Stimulated activated CD4-positive, alpha-beta T cell treated with anti-CD3 and anti-CD28 coated beads, Interleukin-1b, Interleukin-23, amount 100 ng/mL, for 24 hours (primary cell): ENCODE data around the gene FMNL1.

ENCODE experiments used
- DNase-seq, 4 experiments: peaks; one replicate each; pipeline ENCODE4 v3.0.0-alpha.2; 2020; ENCODE audit warnings: low read depth in 4 of 4, low spot score in 1 of 4

FMNL1 gene

DNA sequence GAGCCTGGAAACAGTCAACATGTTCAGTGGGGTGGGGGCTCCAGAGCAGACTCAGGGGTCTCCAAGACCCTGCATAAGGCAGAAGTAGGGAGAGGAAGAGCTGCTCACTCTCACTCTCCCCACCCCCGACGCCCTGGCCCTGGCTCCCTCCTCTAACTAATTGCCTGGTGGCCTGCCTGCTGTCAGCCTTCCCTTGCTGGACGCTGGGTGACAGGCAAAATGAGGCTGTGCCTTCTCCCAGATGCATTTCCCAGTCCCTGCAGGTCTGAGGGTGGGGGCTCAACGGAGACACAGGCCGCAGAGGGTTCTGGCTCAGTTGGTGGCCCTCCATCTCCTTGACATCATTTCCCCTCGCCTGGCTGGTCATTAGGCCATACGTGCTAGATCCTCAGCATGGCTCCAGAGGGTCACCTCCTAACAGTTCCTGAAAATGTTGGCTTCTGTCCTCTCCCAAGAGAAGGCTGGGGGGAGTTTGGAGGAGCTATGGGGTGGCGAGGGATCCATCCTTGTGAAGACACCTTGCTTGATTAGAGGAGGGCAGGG lies 1.4 kb downstream of the FMNL1 start:
- DNase-seq = no peak

DNA sequence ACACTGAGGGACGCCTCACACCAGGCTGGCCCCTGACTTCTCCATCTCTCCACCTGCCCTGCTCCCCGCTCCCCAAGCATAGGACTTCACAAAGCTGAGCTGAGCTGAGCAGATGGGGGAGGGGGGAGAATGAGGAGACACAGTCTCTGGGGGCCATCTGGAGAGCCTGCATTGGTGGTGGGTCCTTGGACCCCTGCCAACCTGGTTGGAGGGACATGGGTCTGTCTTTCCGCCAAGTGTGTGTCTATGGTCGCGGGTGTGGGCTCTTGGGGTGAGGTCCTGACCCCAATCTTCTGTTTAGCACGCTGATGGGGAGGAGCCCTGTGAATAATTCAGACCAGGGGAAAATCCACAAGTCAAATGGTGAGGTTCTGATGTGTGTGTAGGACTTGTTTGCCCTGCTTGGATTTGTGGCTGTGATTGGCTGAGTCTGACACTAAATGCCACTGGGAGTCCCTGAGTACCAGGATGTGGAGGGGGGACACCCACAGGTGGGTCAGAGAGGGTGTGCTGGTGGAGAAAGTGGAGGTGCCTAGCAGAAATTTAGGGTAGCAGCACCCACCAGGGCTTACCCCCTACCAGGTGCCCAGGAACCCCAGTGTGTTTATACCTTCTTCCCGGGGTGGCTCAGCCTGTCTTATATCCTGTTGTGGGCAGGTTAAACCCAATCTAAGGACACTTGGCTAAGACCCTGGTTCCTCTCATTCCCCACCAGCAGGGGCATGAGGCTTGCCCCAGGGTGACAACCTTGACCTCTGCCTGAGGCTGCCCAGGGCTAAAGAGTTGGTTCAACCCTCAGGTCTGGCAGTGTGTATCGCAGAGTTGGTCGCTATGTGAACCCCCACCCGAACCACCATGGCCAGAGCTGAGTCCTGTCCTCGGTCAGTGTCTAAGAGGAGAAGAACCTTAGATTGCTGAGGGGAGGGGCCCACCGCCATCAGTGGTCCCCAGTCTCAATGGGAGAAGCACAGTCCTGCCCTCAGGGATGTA lies 2.1 kb downstream of the FMNL1 start:
- no peak for DNase-seq

DNA sequence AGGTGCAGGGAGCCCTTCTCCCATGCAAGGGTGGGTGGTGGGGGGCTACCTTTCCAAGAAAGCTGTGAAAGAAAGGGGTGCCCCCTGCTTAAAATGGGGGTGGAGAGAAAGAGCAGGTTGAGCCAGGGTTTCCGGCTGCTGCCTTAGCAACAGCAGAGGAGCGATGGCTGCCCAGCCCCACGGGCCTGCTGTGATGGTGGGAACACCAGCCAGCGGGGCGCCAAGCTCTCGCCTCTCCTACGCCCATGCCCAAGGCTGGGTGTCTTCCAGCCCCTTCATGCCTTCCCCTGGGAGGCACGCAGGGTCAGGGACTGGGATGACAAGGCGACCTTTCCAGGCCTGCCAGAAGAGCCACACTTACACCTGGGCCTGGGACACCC lies 3.0 kb downstream of the FMNL1 start:
- DNase-seq = no peak

DNA sequence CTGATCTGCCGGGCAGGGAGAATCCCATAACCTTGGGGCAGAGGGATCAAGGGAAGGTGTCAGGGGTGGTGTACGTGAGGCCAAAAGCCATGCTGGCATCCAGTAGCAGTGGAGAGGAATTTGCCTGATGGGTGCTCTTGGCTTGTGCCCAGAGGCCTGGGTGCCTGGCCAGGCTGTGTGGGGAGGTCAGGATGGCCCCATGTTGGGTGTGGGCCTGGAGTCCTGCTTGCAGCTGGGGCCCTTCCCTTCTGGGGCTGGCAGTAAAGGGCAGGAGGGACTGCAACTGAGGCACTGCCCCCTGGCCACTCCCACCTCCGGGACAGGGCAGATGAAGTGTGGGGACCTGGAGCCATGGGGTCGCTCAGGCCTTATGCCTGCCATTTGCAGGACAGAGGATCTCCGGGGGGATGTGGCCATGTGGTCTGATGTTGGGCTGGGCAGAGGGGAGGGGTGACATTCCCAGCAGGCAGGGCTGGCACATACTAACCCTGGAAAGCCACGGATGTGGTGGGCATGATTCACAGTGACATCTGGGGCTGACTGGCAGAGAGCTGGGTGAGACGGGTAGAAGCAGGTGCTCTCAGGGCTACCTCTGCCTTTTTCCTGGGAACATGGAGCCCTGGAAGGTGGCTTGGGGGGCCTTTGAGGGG lies 3.5 kb downstream of the FMNL1 start:
- DNase-seq = no peak

DNA sequence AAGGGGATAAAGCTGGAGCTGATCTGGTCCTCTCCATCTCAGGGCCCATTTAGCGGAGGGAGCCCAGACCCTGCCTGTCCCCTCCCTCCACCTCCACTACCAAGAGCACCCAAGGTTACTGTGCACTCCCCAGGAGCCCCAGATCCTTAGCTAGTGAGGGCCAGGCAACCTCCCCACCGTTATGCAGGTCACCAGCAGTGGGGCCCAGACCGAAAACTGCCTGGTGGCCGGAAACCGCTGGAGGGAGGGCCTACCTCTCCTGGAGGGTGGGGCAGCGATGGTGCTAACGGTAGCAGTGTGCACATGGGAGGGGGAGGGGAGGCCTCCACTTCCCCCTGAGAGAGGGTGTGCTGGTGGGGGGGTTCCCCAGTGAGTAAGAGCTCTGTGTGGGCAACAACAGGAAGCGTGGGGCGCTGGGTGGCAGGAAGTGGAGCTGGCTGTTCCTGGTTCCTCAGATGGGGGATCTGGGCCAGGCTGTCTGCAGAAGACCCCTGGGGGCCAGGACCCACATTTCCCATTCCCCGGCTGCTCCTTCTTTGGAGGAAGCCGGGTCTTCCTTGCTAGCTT lies 4.4 kb downstream of the FMNL1 start:
- peak; percentile 83 to 99 (median 87) for DNase-seq

DNA sequence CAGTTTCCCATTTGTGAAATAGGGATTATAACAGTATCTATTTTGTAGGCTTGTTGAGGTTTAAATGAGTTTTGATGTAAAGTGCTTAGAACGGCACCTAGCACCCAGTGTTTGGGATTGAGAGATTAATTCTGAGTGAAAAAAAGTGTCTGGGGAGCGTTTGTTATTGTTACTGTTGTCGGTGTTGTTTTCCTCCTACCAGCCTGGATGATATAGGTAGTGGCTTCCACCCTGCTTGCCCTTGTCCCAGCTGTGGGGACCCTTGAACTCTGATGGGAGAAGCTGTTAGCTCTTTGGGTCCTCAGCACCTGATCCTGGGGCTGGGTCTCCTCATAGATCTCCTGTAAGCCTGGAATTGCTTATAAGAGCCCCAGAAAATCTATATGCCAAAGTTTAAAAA lies 4.9 kb downstream of the FMNL1 start:
- no peak for DNase-seq

DNA sequence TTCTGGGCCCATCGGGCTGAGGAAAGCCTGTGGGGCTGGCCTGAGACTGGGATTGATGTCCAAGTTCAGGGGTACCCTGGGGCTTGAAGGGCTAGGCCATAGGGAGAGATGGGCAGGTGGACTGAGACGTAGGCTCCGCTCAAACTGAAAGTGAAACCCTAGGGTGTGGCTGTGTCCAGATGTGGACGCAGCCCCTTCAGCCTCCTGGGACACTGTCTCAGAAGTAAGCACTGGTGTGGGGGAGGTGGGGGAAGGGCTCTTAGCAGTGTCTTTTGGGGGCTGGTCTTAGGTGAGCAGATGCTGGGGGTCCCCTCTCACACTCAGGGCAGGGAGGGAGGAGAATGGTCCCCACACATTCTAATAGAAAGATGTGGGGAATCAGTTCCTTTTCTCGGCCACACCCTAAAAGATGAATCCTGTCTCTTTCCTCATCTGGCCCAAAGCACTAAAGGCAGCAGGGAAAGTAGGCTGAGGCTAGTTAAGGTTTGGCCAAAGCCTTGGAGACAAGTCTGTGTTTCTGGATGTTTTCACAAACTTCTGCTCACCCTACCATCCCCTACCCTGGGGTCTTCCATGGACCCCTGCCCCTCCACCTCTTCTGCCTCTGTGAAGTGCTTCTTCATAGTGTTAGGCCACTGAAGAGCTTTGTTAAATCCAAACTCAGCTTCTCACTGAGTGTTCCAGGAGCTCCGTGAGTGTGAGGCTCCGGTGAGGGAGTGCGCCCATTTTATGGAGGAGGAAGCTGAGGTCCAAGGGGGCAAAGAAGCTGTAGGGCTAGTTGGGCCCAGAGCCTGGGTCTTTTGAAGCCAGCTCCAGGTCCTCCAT lies 5.6 kb downstream of the FMNL1 start:
- no peak for DNase-seq

DNA sequence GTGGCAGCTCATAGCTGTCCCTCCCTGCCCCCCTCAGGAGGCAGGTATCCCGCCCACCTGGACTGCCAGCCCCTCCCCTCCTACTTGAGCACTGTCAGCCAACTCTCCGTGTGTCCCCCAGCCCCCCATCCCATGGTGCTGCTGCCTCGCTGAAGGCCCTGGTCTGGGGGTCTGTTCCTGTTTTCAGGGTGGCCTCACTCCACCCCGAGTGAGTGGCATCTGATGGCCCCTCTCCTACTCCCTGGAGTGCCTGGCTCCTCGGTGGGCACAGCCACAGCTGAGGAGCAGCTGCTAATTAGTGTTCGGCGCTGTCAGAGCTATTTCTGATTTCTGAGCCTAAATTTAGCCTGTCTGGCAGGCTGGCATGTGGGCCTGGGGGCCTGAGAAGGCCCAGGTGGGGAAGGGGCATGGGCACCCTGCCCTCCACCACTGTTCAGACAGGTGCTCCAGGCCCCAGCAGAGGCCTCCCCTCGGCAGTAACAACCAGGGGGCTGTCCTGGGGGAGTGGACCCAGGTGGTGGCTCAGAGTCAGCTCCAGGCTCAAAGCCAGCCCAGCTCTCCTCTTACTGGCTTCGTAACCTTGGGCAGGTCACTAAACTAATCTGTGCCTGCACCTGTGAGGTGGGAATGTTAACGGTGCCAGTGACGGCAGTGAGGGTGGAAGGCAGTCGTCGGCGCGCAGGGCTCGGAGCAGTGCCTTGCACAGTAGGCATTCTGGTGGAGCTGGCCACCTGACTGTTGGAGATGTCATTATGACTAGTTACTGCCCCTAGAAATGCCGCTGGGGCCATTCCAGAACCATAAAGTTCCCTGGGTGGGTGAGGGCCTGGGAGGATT lies 6.5 kb downstream of the FMNL1 start:
- DNase-seq = no peak

DNA sequence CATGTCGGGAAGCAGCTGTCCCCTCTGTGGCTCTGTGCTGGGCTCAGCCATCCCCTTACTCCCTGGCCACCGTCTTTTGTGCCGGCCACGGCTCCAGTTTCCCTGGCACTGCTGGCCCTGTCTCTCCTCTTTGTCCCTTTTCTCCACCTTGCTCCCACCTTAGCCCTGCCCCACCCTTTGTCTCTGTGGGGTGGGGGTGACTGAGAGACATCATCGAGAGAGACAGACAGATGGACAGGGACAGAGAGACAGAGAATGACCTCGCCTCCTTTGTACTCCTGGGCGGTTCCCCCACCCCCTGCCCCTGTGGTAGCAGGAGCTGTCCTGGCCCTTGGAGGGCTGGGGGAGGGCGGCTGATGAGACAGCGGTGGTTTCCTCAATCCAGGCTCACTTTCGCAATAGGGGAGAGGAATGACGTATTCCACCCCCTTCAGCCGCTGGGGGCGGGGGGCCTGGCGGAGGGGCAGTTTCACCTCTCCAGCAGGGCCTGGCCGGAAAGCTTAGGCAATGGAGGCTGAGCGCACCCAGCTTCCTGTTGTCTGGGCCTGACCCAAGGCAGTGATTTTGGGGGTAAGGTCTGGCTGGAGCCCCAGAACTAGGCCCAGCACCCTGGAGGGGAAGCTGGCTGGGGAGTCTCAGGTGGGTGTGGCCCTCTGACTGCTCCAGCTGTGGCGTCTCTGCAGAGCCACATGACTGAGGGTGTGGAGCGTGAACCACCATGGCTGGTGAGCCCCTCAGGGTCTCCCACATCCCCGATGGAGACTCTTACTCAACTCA lies 7.3 kb downstream of the FMNL1 start:
- peak; percentile 57 to 92 (median 72) for DNase-seq

DNA sequence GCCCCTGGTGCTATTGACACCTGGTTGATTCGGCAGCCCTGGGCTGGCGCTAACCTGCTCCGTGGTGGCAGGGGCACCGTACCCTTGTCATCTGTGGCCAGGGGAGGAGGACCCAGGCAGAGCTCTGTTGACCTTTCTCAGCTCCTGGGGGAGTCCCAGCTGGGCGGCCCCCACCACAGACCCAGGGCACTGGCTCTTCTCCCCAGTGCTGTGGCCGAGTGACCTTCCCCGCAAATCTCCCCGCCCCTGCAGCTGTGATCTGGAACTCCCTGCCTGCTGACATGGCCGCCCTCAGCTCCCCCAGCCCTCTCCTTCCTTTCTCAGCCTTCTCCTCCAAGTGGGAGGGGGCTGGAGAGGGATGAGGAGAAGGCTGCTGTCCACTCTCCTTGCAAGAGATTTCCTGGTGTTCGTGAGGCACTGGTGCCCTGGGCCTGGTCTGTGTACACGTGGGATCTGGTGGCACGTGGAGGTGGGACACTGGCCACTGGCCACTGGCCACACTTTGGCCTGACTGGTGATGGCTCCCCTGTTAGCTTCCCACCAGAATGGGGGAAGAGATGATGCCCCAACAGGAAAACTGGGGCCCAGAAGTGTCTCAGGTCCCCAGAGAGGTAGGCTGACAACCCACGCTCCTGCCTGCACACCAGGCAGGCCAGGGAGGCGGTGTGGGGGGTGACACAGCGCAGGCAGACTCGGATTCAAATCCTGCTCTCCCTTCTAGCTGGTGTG lies 8.2 kb downstream of the FMNL1 start:
- DNase-seq = no peak

DNA sequence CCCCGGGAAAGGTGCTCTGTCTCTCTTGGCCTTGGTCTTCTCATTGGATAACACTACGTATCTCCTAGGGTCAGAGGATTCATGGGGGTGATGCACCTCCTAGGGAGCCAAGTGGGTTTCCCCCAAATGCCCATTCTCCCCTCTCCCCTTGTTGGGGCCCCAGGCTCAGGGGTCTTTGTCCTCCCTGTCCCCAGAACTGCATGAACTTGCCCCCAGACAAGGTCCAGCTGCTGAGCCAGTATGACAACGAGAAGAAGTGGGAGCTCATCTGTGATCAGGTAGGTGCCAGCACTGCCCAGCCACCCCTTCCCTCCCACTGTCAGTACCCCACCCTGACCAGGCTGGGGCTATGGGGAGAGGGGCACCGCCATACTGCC lies 8.7 kb downstream of the FMNL1 start:
- DNase-seq = no peak

DNA sequence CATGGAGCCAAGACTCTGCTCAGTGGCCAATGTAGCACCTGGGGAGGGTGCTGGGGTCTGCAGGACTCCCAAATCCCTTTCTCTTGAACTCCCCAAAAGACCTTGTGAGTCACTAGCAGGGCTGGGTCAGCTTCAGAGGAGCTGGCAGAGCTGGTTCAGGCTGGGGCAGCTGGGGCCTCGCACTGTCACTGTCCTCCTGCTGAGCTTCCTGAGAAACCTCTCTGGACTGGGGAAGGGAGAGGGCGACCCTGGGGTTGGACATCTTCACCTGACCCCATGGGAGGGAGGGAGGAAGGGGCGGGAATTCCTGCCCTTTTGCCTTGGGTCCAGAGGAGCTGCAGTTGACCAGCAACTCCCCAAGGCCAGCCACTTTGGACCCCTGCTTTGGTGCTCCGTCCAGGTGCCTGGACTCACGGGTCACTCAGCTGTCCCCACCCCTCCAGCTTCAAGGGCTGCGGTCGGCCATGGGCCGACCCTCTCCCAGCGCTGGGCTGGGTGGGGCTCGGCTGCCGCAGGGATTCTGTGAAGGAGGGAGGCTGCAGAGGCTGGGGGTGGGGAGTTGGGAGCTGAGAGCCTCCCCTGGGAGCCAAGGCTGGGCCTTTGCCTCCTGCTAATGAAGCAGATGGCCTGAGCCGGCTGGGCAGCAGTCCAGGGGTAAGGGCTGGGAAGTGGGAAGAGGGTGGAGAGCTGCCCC lies 9.2 kb downstream of the FMNL1 start:
- DNase-seq = no peak

DNA sequence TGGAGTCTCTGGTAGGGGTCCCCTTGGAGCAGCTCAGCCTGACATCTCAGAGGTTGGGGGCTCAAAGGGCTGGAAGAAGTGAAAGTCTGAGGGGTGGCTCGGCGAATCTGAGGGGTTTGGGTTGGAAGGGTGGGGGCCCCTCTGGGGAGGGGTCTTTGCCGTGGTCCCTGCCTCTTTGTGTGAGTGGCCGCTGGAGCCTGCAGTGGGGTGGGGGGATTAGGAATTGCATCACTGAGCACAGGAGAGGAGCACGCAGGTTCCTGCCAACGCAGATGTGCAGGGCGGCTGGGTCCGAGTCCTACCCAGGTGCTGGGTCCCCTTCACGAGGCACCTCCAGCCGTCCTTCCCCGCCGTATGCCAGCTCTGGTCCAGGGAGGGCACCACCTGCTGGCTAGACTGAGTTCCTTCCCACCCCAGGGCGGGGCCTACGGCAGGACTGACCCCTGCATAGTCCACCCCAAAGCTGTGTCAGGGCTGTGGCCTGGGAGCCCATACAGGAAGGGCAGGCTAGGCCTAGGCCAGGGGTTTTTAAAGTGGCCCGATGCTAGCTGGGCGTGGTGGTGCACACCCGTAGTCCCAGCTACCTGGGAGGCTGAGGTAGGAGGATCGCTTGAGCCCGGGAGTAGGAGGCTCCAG lies 9.9 kb downstream of the FMNL1 start:
- no peak for DNase-seq

DNA sequence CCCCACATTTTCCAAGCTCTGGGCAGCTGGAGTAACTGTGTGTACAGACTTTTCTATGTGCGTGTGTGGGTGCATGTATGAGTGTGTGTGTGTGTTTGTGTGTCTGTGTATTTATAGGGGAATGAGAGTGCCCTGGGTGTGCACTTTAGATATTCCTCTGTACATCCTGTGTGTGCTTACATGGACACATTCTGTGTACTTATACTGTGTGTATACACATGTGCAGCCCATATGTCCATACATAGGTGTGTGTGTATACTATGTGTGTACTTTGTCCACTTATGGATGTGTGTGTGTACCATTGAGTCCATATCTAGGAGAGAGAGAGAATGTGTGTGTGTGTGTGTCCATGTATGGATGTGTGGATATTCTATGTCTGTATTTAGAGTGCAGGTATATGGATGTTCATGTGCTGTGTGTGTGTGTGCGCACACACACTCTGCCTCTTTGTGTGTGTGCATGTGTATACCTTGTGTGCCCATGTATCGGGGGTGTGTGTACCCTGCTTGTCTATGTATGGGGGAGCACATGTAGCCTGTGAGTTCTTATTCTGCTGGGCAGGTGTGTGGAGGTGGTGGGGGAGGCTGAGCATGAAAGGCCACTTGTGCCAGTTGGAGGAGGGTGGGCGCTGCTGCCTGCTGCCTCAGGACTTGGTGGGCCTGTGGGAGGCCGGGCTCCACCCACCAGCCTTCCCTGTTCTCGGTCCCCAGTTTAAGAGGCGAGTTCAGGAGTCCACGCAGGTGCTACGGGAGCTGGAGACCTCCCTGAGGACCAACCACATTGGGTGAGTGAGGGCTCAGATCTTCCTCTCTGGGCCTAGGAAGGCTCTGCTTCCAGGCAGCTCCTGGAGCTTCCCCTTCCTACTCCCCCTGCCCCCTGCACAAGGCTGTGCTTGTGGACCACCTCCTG lies 11.1 kb downstream of the FMNL1 start:
- no peak for DNase-seq

DNA sequence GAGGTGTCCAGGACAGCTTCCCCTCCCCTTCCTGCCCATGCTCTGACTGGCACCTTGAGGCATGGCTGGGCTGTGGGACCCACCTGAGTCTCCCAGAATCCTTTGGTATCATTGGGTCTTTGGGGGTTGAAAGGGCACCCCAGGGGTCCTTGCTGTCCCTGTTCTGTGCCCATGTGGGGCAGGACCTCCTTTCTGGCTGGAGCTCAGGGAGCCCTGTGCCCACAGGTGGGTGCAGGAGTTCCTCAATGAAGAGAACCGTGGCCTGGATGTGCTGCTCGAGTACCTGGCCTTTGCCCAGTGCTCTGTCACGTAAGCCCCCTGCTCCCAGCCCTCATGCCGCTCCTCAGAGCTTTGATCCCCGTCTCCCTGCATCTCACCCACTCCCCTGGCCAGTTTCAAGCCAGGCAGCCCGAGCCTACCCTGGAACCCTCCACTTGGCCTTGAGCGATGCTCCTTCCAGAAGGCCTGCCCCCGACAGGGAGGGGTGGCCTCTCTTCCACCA lies 11.8 kb downstream of the FMNL1 start:
- DNase-seq = no peak

DNA sequence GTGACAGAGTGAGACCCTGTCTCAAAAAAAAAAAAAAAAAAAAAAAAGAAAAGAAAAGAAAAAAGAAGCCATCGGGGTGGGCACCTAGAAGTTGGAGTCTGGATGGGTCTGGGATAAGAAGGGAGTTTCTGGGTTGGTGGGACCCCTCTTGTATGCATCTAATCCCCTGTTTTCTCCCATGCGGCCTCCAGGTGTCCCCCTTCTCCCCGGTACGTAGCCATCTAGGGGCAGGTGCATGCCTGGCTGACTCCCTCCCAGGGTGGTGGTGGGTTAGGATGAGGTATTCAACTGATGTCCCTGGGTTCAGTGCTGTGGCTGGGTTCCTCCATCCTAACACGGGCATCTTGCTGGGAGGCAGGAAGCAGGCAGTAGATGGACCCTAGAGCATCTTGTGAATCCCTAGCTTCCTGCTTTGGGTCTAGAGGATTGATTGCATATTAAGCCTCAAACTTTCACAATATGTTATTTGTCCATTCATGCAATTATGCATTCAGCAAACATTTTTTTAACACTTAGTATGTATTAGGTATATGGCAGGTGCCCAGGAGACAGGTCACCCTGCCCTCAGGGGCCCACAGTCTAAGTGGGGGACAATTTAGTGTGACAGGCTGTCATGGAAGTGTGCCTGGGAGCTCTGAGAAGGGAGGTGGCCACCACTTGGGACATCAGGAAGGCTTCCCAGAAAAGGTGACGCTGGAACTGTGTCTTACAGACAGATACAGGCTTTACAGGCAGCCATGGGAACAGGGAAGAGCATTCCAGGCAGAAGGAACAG lies 13.1 kb downstream of the FMNL1 start:
- DNase-seq = no peak
